Vein endothelial cell (primary cell): ENCODE results near the gene AMELY. TPM values are rescaled to one million over a fixed set of nuclear protein-coding genes. Genes with fewer than 3 reads are reported as not detected.

Experiments used
- total RNA-seq: library from RNA; depleted of rRNA; stranded (reverse); fragments of >200 nt; gene quantifications from 2 replicates; pipeline ENCODE4 v1.2.3, GENCODE V29; 2012

The AMELY gene
- not detected in 2 replicates for total RNA-seq

GRCh38 chrY:6911253-6911881 is at the start of gene AMELY:
Gene AMELY (minus strand): TSS chrY:6911752. CDS start chrY:6872608, 39,144 bp downstream.

GRCh38 chrY:6910372-6911252 is 940 bp downstream of the AMELY start, which contains the start of gene TBL1Y:
Gene TBL1Y (plus strand): TSS chrY:6910697. CDS start chrY:7025085, 114,388 bp downstream.

Other genes starting within 250 kb of the AMELY start
- not detected in 2 replicates for gene TBL1Y, start 1.1 kb downstream of the AMELY start, total RNA-seq